Hippocampal formation (tissue), 2 donors: ENCODE data around the gene INSIG1.

Experiments
- DNase-seq, 2 donors: peaks; one replicate each; lab custom pipeline; 2025; lab: John Stamatoyannopoulos, UW

INSIG1 gene

DNA sequence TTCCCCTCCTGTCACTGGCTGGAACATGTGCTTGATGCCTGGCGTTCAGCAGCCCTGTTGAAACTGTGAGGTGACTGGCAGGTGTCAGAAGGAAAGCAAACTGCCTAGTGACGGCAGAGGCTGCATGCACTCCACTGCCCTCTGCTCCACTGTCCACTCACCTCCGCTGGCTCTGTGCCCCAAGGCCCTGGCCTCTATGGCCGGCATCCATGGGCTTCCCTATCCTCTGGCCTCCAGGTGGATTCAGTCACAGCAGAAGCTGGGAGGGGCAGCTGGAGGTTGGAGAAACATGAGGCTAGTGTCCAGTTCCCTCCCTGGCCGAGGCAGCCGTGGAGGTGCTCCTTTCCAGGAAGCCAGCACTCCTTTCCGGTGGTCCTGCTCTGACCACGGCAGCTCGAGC lies 31.2 kb upstream of the INSIG1 start:
- no peak for DNase-seq

- DNase-seq, result no peak
These were observed 30.7 kb upstream of the INSIG1 start for GRCh38 chr7:155267023-155267422.

DNA sequence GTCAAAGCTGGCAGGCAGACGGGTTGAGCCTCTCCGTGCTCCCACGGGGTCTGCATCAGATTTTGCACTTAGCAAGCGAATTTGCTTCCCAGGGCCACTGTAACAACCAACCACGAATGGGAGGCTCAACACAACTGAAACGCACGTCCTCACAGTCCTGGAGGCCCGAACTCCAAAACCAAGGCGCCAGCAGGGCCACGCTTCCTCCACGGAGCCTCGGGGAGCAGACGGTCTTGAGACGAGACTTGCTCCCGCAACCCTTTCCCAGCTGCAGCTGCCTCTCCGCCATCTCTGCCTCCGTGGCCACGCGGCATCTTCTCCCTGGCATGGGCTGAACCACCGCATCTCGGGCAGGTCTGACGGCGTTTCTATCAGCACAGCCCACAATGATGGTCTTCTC lies 30.2 kb upstream of the INSIG1 start:
- no peak for DNase-seq

DNA sequence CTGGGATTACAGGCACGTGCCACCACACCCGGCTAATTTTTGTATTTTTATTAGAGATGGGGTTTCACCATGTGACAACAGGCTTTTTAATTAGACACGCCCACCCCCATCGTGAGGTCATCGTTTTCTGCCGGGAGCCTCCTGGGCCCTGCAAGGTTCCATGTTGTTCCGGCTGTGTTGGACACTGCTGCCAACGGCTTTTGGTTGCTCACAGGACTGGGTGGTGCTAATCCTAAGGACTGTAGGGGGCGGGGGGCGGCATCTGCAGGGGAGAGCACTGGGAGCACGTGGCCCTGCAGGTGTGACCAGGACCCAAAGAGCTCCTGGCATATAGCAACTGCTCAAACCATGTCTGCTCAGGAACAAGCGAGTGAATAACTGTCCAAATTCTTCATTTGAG lies 29.5 kb upstream of the INSIG1 start:
- DNase-seq, result no peak

DNA sequence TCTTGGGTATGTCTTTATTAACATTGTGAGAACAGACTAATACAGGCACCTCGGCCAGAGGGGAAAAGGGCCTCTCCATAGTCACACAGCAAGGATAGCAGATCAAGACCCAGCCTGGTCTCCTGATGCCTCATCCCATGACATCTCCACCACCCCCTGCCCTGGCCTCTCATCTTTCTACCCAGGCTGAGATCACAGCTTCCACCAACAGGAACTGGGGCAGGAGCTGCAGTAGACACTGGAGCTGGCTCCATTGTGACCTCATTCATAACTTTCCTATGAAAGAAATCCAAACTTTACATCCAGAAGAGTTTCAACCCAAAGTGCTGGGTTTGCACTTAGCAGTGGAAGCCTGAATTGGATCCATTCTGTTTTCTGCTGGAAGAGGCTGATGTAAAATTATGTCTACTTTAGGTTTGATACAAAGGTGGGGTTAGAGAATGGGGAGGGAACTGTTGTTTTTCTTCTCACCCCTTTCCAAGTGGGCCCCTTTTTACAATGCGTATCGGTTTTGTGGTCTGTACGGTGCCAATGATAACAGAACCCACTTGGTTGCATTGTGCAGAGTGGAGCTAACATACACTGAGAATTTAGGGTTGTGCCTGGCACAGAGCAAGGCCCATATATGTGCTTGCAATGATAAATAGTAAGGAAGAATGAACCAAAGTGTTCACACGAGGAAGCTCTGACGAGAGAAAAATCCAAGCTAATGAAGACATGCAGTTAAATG lies 28.6 kb upstream of the INSIG1 start:
- no peak for DNase-seq

DNA sequence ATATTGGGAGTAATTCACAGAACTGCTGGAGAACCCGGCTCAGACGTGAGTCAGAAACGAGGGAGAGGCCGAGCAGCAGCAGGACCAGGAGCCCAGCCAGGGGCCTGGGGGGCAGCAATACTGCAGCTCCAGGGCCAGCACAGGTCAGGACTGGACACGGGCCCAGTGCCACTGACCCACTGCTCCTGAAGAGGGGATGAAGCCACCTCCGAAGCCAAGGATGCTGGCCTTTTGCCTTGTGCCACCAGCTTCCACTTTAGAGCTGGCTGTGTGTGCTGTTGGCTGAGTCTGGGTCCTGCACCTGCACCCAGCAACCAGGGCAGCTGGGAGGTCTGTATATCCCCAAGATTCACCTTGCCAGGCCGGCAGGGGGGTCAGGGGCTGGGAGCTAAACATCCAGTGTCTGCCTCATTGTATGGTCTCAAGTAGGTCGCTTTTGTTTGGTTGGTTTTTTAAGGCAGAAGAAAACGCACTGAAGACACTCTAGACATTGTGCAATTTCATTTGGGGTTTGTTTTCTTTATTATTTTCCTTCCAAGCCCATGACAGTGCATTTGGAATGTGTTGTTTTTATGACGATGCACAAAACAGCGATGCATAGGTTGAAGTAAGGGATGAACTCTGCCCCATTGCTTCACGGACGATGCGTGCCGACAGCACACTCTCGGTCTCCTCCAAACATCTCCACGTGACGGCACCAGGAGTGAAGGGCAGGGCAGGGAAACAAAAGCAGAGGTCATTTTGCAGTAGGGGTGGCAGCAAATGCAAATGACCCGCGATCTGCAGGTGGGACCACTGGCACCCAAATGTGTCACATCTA lies 27.7 kb upstream of the INSIG1 start:
- no peak for DNase-seq

GRCh38 chr7:155270861-155271260 lies 26.8 kb upstream of the INSIG1 start:
- DNase-seq, result no peak

GRCh38 chr7:155274633-155275355 lies 22.9 kb upstream of the INSIG1 start:
- no peak for DNase-seq

DNA sequence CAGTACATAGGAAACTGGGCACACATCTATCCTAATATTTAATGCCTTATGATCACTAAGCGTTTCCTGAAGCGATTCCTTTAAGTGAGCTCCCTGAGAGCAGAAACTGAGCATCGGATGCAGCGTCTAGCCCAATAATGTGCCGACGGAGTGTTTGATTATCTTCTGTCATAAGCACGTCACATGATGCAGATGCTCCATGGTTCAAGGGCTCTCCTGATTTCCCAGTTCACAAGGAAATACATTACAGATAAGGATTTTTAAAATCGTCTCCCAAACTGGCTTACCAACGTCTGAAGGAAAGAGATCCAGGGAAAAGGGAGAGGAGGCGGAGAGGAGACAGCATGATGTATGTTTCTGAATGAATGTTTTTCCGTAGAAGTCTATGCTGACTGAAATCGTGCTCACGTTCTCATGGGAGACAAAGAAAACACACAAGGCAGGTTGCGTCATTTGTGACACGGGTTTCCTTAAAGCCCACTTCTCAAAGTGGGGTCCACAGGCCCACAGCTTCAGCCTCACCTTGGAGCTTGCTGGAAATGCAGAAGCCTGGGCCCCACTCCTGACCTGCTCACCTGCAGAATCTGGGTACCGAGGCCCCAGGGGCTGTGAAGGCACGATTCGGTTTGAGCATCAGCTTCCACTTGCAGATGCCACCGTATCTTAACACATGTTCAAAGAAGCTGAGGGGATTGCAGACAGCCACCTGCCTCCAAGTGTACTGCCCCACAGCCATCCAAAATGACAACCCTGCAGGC lies 21.5 kb upstream of the INSIG1 start:
- no peak for DNase-seq

GRCh38 chr7:155276800-155277375 lies 20.8 kb upstream of the INSIG1 start:
- DNase-seq, result no peak

DNA sequence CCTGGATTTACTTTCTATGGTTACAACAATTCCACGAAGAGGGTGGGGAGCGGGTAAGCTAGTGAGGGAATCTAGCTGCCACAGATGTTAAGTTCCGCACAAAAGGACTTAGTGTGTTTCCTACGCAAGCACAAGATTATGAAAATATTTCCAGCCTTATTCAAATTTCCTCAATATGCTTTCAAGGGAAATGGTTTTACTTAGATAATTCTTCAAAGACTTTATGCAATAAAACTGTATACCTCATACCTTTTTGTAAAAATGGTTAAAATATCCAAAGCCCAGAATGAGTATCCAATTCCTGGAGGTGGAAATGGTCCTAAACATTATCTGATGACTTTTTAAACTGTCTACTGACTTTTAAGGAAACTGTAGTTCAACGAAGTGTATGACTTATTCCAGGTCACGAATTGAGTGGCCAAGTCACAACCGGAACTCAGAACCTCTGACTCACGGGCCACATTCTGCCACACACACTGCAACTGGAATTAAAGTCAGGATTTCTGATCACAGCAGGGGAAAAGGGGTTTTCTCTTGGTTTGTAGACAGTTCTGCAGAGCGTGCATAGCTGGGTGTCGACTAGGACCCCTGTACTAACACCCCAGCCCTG lies 20.2 kb upstream of the INSIG1 start:
- DNase-seq, result no peak

- DNase-seq, result no peak
These were observed 18.8 kb upstream of the INSIG1 start for GRCh38 chr7:155278921-155279320.

GRCh38 chr7:155279787-155280445 lies 17.8 kb upstream of the INSIG1 start:
- DNase-seq, result no peak

GRCh38 chr7:155280446-155281397 lies 17.0 kb upstream of the INSIG1 start:
- DNase-seq, result no peak

GRCh38 chr7:155281398-155281969 lies 16.2 kb upstream of the INSIG1 start:
- DNase-seq, result no peak

- no peak for DNase-seq
These were observed 15.0 kb upstream of the INSIG1 start for GRCh38 chr7:155282671-155283070.

GRCh38 chr7:155283565-155284194 lies 14.0 kb upstream of the INSIG1 start:
- no peak for DNase-seq

GRCh38 chr7:155284496-155285274 lies 13.0 kb upstream of the INSIG1 start:
- no peak for DNase-seq
